HG03469 (cell line): Measurements from ENCODE around the gene COPS7A.
"Not testable (repeated sequence)": the region's sequence is repeated elsewhere in the genome, so short reads cannot be mapped to it uniquely, and the experiment has no call there.

ENCODE experiments used
- ATAC-seq: cut with Tn5 transposase; IDR thresholded peaks from one replicate; pipeline ENCODE4 v1.9.1; 2021; ENCODE audit warnings: mild to moderate bottlenecking, moderate library complexity, moderate number of reproducible peaks; ENCODE audit not compliant: unreplicated experiment

COPS7A gene

DNA sequence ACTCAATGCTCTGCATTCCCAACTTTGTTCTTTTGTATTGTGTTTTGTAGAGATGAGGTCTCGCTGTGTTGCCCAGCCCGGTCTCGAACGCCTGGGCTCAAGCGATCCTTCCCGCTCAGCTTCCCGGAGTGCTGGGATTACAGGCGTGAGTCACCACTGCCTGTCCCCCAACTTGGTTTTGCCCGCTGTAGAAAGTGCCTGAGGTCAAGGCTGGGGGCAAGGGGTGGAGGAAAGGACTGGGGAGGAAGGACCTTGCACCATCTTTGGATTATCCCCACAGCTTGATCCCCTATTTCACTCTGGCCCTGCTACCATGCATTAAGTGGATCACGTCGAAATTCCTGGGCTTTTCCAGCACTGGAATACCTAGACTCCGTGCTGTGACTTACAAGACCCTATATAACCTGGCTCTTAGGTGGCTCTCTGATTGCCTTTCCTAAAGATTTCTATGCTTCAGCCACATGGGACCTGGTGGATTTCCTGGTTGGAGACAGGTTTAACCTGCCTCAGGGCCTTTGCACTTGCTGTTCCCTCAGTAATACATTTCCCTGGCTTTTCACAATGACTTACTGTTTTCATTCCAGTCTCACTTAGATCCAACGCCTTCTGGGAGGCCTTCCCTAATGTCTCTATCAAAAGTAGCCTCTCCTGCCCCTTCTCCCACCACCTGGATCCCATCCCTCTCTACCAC, 22.6 kb upstream of the COPS7A start:
- no peak for ATAC-seq

- no peak for ATAC-seq
Observed at GRCh38 chr12:6703631-6704030, 20.2 kb upstream of the COPS7A start.

DNA sequence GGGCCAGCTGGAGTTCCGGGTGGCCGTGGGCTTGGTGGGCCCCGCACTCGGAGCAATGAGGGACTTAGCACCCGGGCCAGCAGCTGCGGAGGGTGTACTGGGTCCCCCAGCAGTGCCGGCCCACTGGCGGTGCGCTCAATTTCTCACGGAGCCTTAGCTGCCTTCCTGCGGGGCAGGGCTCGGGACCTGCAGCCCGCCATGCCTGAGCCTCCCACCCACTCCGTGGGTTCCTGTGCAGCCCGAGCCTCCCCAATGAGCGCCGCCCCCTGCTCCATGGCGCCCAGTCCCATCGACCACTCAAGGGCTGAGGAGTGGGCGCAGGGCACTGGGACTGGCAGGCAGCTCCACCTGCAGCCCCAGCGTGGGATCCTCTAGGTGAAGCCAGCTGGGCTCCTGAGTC, 15.5 kb upstream of the COPS7A start:
- not testable (repeated sequence) for ATAC-seq

GRCh38 chr12:6708960-6709394, 14.9 kb upstream of the COPS7A start:
- ATAC-seq: no peak

DNA sequence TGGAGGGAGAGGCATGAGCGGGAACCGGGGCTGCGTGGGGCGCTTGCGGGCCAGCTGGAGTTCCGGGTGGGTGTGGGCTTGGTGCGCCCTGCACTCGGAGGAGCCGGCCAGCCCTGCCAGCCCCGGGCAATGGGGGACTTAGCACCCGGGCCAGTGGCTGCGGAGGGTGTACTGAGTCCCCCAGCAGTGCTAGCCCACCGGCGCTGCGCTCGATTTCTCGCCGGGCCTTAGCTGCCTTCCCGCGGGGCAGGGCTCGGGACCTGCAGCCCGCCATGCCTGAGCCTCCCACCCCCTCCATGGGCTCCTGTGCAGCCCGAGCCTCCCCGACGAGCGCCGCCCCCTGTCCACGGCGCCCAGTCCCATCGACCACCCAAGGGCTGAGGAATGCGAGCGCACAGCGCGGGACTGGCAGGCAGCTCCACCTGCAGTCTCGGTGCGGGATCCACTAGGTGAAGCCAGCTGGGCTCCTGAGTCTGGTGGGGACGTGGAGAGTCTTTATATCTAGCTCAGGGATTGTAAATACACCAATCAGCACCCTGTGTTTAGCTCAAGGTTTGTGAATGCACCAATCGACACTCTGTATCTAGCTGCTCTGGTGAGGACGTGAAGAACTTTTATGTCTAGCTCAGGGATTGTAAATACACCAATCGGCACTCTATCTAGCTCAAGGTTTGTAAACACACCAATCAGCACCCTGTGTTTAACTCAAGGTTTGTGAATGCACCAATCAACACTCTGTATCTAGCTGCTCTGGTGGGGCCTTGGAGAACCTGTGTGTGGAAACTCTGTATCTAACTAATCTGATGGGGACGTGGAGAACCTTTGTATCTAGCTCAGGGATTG, 7.6 kb upstream of the COPS7A start:
- ATAC-seq: not testable (repeated sequence)

DNA sequence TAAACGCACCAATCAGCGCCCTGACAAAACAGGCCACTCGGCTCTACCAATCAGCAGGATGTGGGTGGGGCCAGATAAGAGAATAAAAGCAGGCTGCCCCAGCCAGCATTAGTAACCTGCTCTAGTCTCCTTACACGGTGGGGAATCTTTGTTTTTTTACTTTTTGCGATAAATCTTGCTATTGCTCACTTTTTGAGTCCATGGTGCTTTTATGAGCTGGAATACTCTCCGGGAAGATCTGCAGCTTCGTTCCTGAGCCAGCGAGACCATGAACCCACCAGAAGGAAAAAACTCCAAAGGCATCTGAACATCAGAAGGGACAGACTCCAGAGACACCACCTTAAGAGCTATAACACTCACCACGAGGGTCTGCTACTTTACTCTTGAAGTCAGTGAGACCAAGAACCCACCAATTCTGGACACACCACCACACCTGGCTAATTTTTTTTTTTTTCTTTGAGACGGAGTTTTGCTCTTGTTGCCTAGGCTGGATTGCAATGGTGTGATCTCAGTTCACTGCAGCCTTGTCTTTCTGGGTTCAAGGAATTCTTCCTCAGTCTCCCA, 6.9 kb upstream of the COPS7A start:
- ATAC-seq: no peak

DNA sequence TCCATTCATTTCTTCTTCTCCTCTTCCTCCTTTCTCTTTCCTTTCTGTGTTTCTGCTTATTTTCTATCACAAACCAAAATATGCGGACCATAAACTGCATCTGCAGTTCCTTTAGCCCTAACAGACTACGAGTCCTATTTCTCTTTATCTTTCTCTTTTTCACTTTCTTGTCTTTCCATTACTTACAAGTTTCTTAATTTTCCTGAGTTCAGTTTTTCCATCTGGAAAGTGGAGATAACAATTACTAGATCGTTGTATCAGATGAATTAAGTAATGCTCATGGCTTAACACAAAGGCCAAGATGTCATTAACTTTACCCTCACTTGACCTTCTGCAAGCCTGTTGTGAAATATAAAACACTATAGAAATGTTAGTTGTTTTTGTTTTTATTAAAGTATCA, 983 bp upstream of the COPS7A start:
- no peak for ATAC-seq

DNA sequence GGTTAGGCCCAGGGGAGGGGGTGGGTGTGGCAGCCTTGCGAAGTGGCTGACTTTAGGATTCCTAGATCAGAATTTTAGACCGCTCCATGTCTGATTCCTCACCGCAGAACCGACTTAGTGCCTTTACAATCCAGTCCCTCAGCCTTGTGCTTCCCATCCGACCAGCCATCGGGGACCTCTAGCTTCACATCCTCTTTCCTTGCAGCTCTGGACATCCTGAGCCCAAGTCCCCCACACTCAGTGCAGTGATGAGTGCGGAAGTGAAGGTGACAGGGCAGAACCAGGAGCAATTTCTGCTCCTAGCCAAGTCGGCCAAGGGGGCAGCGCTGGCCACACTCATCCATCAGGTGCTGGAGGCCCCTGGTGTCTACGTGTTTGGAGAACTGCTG, 557 bp downstream of the COPS7A start:
- ATAC-seq: no peak

- ATAC-seq: no peak
Observed at GRCh38 chr12:6725350-6725749, 1.5 kb downstream of the COPS7A start.

GRCh38 chr12:6729186-6729585, 5.3 kb downstream of the COPS7A start:
- no peak for ATAC-seq

DNA sequence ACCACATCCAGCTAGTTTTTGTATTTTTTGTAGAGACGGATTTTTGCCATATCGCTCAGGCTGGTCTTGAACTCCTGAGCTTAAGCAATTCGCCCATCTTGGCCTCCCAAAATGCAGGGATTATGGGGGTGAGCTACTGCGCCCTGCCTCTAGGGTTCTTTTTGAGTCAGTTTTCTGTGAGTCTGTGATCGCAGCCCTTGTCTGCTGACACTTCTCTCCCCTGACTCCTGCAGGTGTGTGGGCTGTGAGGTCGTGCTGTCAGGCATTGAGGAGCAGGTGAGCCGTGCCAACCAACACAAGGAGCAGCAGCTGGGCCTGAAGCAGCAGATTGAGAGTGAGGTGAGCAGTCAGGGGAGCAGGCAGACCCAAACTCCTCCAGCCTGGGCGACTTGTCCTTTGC, 6.3 kb downstream of the COPS7A start:
- ATAC-seq: no peak

- ATAC-seq: no peak
Observed at GRCh38 chr12:6734506-6735387, 10.9 kb downstream of the COPS7A start.

DNA sequence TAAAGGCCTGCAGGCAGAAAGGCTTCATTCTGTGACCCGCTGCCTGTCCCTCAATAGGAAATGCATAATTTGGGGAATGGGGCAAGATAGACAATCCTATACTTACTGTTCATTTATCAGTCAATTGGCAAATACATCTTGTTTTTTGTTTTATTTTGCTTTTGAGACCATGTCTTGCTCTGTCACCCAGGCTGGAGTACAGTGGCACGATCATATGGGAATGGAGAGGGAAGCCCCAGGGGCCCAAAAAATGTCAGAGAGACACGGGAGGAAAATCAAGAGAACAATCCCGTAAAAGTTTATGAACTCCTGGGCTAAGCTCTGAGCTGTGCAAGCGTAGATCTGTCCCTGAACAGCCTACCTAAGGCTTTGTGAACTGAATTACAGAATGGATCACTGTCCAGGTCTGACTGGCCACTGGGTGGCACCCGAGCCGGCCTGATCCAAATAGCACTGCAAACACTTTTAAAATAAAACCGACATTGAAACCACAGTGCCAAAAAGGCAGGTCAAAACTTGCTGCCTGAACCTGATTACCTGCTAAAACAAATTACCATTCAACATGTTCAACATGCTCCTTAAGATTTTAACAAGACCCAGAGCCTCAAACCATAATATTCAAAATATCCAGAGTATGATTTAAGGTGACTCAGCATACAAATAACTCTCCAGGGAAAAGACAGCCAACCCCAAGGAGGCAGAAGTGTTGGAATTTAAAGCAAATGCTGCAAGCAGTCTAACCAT, 11.8 kb downstream of the COPS7A start:
- no peak for ATAC-seq

DNA sequence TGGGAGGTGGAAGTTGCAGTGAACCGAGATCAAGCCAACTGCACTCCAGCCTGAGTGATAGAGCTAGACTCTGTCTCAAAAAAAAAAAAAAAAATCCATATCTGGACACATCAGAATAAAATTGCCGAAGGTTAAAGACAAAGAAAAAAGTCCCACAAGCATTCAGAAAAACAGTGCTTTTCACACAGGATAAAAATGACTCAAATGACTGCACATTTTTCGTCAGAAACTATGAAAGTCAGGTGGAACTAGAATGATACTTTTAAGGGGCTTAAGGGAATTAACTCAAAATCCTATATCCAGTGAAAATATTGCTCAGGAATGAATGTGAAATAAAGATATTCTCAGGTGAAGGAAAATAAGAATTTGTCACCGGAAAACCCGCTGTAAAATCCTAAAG, 12.9 kb downstream of the COPS7A start:
- no peak for ATAC-seq

GRCh38 chr12:6742080-6742479, 18.2 kb downstream of the COPS7A start:
- not testable (repeated sequence) for ATAC-seq

- no peak for ATAC-seq
Observed at GRCh38 chr12:6742834-6743233, 19.0 kb downstream of the COPS7A start.

DNA sequence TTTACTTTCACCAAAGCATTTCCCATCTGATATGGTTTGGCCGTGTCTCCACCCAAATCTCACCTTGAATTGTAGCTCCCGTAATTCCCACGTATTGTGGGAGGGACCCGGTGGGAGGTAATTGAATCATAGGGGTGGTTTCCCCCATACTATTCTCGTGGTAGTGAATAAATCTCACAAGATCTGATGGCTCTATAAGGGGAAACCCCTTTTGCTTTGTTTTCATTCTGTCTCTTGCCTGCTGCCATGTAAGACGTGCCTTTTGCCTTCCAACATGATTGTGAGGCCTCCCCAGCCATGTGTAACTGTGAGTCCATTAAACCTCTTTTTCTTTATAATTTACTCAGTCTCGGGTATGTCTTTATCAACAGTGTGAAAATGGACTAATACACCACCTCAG, 19.5 kb downstream of the COPS7A start:
- ATAC-seq: not testable (repeated sequence)

GRCh38 chr12:6745741-6746525, 22.1 kb downstream of the COPS7A start:
- no peak for ATAC-seq

GRCh38 chr12:6747216-6747615, 23.4 kb downstream of the COPS7A start:
- no peak for ATAC-seq
